ENCODE measurements around the gene NKAIN2.

The NKAIN2 gene

DNA sequence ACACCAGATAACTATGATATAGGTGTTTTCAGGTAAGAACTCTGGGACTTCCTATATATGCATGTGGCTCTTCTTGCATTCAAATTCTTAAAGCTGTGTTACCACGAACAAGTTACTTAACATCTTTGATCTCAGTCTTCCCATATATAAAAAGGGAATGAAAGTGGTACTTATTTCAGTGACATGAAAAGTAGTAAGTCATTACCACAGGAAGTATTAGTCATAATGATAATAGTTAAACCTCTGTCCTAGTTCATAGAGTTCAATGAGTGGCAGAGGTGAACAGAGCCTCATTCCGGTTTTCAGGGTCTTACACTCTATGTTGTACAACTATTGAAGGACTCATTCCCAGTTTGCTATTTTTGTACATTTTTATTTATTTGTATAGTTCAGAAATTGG, 237.0 kb downstream of the NKAIN2 start:
- no peak for DNase-seq

DNA sequence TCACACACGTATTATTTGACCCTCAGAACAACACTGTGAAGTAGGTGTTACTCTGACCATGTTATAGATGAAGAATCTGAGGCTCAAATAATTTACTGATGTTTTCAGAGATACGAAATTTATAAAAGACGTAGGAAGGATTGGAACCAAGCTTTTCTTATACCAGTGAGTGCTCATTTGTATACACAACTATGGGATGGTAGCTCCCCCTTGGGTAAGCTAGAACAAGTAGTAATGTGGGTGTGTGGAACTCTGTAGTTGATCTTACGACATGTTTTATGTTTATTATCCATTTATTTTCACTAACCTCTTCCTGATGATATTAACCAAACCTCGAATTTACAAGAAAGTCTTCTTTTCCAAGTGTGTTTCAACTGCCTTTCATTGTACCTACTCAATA, 248.5 kb downstream of the NKAIN2 start:
- no peak for DNase-seq

GRCh38 chr6:124053315-124053714, 249.7 kb downstream of the NKAIN2 start:
- DNase-seq: no peak

GRCh38 chr6:124054034-124054433, 250.4 kb downstream of the NKAIN2 start:
- no peak for DNase-seq

GRCh38 chr6:124055395-124055794, 251.7 kb downstream of the NKAIN2 start:
- DNase-seq: no peak

- DNase-seq: no peak
Observed at GRCh38 chr6:124055963-124056362, 252.3 kb downstream of the NKAIN2 start.

DNA sequence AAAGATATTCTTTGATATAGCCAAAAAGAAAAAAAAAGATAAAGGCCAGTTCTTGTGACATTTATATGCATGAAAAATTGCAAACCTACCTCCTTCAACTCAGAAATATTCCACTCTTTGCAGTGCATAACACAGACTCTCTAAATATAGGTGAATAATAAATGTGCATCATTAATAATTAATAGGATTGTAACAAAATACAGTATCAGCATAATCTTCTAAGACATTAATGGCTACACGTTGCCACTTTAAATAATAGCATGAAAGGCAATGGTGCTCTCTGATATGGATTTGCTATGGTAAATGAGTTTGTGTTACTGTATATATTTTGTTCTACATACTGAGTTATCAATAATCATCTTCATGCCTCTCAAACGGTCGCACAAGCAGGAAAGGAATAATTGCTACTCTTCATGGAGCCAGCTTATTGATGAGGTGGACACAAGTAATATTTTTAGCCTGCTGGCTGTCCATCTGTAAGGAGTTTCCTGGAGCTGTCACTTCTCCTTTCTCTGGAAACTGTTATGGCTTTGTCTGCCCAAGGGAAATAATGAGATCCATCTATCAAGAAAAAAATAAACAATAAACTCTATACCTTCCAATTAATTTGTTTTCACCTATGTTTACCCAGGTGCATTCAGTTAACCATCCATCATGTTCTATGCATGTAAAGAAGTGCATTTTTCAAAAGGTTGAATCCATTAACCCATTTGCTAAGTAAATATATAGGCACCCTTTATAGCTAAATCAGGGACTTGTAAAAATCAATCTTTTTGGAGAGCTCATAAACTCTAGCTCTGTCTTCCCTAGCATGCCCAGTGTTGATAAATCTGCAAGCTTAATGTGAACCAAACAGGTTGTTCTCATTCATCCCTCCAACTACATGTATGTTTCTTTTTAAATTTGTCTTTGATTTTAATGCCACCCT, 253.0 kb downstream of the NKAIN2 start:
- DNase-seq: no peak

- DNase-seq: no peak
Observed at GRCh38 chr6:124057461-124057860, 253.8 kb downstream of the NKAIN2 start.

DNA sequence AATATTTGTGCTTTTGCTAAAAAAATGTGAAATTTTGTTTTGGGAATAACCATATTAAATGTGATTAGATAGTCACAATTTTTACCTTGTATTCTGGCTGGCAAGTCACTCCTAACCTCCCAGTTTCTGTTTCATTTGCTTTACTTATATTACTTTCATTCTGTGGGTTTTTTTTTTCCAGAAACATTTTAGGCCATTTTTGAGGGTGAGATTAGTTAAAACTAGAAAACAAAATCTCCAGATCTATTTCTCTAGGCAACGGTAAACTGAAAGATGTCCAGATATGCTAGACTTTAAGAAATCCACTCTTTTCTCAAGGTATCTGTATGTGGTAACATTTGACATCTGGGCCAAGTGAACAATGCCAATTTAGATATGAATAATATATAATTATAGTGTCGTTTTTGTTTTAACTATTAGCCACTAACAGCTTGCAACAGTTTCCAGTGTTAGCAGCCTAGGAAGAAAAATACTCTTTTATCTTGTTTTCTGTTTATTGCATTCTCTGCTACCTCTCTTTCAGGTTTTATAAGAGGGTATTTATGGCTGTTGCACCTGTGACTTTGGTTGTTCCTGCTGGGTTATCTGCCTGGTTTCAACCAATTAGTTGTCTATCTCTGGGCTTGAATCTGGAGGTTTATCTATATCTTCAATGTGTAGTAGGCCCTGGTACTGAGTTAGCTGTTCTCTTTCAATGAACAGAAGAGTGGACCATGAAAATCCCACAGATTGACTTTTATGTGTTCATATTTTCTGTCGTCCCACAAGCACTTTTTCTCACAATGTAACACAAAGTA, 260.9 kb downstream of the NKAIN2 start:
- DNase-seq: no peak

GRCh38 chr6:124066269-124066668, 262.6 kb downstream of the NKAIN2 start:
- no peak for DNase-seq

- DNase-seq: no peak
Observed at GRCh38 chr6:124066946-124067552, 263.4 kb downstream of the NKAIN2 start.

- DNase-seq: no peak
Observed at GRCh38 chr6:124069230-124069950, 265.7 kb downstream of the NKAIN2 start.

- DNase-seq: no peak
Observed at GRCh38 chr6:124073021-124073420, 269.4 kb downstream of the NKAIN2 start.

DNA sequence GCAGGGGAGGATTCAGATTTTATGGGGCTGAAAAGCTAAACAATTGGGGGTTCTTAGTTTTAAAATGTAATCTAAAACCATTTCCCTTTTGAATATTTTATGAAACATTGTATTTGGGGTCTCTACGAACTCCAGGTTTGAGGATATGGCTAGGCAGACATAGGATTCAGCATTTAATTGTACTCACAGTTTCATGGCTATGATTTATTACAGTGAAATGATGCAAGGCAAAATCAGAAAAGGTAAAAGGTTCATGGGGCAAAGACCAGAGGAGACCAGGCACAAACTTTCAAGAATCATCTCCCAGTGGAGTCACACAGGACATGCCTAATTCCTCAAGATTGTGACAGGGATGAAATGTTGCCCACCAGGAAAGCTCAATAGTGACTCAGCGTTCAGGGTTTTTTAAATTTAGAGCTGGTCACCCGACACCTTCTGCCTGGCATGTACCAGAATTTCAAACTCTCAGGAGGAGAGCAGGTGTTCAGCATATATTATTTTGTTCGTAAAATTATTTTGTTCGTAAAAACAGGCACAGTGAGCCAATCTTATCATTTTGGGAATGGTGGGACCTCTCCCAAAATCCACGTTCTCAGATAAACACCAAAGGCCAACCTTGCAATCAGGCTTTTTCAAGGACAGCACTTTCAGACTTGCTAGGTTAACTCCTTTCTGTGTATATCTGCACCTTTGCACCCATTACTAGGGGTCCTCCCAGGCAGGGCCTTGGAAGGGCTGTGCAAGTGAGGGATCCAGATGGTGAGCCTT, 270.3 kb downstream of the NKAIN2 start:
- DNase-seq: no peak

- DNase-seq: no peak
Observed at GRCh38 chr6:124074606-124075005, 270.9 kb downstream of the NKAIN2 start.

DNA sequence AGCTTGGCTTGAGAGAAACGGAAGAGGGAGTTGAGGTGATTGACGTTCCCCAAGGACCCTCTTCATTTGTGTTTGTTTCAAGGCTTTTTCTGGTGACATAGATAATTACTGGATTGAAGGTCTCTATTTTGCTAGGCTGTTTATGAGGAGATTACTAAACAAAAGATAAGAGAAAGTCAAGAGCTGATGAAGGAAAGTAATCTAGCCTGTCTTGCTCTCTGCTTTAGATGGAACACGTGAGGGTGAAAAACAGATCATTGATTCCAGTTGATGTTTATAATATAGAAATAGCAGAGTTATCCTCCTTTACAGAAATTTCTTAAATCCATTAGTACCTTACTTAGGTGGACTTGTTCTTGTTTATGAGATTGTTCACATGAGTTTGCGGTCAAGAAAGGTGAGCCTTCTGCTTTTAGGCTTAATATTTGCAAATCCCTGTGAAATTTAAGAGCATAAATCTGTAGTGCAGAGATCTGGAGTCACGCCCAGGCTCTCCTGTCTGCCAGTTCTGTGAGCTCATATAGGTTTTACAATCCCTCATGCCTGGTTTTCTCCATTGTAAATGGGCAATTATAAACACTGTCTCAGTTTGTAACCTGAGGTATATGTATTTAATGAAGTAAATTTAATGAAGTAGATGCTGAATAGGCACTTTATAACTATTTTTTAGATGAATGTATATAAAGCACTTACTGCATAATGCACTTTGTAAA, 272.8 kb downstream of the NKAIN2 start:
- no peak for DNase-seq

DNA sequence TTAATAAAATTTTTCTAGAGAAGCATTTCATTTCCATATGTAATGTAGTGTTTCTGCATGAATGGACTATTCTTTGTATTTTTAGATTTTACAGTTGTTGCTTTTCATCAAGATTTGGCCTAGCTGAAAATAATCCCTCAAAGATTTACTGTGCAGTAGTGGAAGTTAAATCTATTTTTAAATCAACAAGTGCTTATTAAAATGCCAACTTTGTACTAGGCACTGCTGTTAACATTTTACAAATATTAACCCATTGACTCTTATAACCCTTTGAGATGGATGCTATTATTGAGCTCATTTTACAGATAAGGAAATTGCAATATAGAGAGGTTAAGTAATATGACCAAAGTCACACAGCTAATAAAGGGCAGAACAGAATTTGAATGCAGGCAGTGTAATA, 274.5 kb downstream of the NKAIN2 start:
- no peak for DNase-seq

DNA sequence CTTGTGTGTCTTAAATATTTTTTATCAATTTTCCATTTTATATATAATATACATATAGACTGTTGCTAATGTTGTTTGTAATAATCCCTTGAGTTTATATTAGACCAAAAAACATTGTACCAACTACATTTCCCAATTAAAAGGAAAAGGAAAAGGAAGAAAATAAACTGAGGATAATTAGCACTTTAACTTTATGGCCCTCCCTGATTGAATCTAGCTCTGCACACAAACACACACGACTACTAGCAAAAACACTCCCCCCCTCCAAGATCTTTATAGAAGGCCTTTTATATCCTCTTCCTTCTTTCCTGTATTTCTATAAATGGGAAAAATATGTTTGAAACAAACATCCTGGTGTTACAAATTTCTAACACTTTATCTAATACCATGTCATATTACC, 276.8 kb downstream of the NKAIN2 start:
- no peak for DNase-seq

- DNase-seq: no peak
Observed at GRCh38 chr6:124090491-124090890, 286.8 kb downstream of the NKAIN2 start.

- no peak for DNase-seq
Observed at GRCh38 chr6:124099520-124099919, 295.9 kb downstream of the NKAIN2 start.

DNA sequence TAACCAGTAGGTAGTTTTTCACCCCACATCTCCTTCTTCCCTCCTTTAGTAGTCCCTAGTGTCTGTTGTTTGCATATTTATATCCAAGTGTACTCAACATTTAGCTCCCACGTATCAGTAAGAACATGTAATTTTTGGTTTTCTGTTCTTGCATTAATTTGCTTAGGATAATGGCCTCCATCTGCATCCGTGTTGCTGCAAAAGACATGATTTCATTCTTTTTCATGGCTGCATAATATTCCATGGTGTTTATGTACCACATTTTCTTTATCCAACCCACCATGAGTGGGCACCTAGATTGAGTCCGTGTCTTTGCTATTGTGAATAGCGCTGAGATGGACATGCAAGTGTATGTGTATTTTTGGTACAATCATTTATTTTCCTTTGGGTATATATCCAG, 306.8 kb downstream of the NKAIN2 start:
- no peak for DNase-seq
